GM06990 (cell line): ENCODE results near the gene RAB3D.

ENCODE experiments used
- DNase-seq: peaks from one replicate; pipeline ENCODE4 v3.0.0-alpha.2; 2011; ENCODE audit not compliant: insufficient read length; ENCODE audit errors: extremely low read depth
- H3K27me3 ChIP-seq: replicated peaks from 2 replicates; pipeline ENCODE4 v1.6.0; 2011; ENCODE audit warnings: low read length; ENCODE audit not compliant: control insufficient read depth, insufficient read depth
- H3K36me3 ChIP-seq: 2 replicates; pipeline ENCODE4 v1.5.1; 2011; ENCODE audit warnings: low read length; ENCODE audit not compliant: control insufficient read depth, insufficient read depth
- H3K4me3 ChIP-seq: replicated peaks from 2 replicates; pipeline ENCODE4 v1.5.1; 2011; ENCODE audit warnings: low read depth, mild to moderate bottlenecking, control low read depth, low read length
- CTCF ChIP-seq: IDR thresholded peaks from 2 replicates; pipeline ENCODE4 v1.5.1; 2011; ENCODE audit warnings: low read length, control low read depth, mild to moderate bottlenecking, inconsistent platforms; ENCODE audit not compliant: insufficient read depth, poor library complexity, severe bottlenecking

Gene RAB3D

GRCh38 chr19:11295665-11296245 is 43.7 kb downstream of the RAB3D start, which contains the start of gene TSPAN16:
Gene TSPAN16 (plus strand): TSS chr19:11296160. CDS start chr19:11296298, 138 bp downstream.
- DNase-seq = no peak
- Histone ChIP-seq H3K27me3 (no peaks in the 10 kb centered on the region), H3K4me3 (no peak within 1 kb of the TSS), H3K36me3 (no peaks in the 10 kb centered on the region)
- no peak for TF ChIP-seq CTCF

- H3K4me3 ChIP-seq = no peak overlapping the region
- H3K36me3 ChIP-seq = no peaks in the 10 kb centered on the region
- no peaks in the 10 kb centered on the region for H3K27me3 ChIP-seq
- DNase-seq = no peak
- TF ChIP-seq CTCF = no peak
Observed at GRCh38 chr19:11295180-11295579, 44.3 kb downstream of the RAB3D start.

DNA sequence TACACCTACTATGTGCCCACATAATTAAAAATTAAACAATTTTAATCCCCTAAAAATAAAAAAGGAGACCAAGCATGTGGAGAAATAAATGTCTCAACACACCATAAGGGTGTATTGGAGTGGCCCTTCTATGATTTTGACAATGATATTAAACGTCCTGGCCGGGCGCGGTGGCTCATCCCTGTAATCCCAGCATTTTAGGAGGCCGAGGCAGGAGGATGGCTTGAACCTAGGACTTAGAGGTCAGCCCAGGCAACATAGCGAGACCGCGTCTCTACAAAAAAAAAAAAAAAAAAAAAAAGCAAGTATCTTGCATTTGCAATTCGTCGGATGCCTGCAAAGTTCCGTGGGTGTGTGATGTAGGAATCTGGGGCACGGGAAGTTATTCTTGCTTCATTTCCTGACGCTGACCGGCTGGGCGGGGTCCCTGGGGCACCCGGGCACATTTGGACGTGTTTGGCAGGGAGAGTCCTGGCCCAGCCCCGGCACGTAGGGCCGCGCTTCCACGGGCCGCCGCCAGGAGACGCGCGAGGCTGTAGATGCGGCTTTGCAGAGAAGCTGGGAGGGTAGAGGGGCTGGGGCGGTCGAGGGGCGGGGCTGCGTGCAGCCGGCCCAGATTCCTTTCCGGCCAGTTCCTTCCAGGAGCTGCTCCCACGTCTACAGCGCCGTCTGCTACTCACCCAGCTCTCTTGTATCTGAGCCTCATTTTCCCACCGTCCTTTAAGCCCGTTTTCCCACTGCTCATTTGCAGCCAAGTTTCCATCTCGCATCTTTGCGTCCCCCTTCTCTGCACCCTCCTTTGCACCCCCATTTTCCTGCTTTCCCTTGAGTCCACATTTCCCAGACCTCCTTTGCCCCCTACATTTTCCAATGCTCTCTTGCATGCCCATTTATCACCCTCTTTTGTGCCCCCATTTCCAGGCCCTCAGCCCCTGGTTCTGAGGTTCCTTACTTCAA is 45.7 kb downstream of the RAB3D start:
- DNase-seq = peak; percentile 88
- TF ChIP-seq CTCF = peak; percentile 100
- H3K4me3 ChIP-seq = no peak overlapping the region
- no peaks in the 10 kb centered on the region for H3K27me3 ChIP-seq
- H3K36me3 ChIP-seq = no peaks in the 10 kb centered on the region

- H3K27me3 ChIP-seq = no peaks in the 10 kb centered on the region
- no peaks in the 10 kb centered on the region for H3K36me3 ChIP-seq
- TF ChIP-seq CTCF = no peak
- H3K4me3 ChIP-seq = no peak overlapping the region
- no peak for DNase-seq
Observed at GRCh38 chr19:11291991-11292390, 47.5 kb downstream of the RAB3D start.

- no peak for DNase-seq
- TF ChIP-seq CTCF = no peak
- Histone ChIP-seq H3K36me3 (no peaks in the 10 kb centered on the region), H3K4me3 (no peak overlapping the region), H3K27me3 (no peaks in the 10 kb centered on the region)
Observed at GRCh38 chr19:11291415-11291814, 48.0 kb downstream of the RAB3D start.
